Esophagus muscularis mucosa (tissue), 3 donors: Measurements from ENCODE around the gene SEMA5B.

Experiments used
- POLR2A ChIP-seq: fragments of 450-650 bp; IDR thresholded peaks from one replicate; pipeline ENCODE4 v1.6.1; 2017; ENCODE audit warnings: antibody characterized with exemption, moderate library complexity, mild to moderate bottlenecking, low read depth
- TF ChIP-seq, protein P1 (sequence below), 3 experiments: fragments of 200-600 bp in 2 of 3; fragments of 450-650 bp in 1 of 3; sonication (generic) in 2 of 3; IDR thresholded peaks; one replicate each; pipeline ENCODE4 v1.5.1; 2017 to 2019; ENCODE audit warnings: antibody characterized with exemption in 3 of 3, mild to moderate bottlenecking in 2 of 3, moderate library complexity in 1 of 3

- TF ChIP-seq, protein P1, sequence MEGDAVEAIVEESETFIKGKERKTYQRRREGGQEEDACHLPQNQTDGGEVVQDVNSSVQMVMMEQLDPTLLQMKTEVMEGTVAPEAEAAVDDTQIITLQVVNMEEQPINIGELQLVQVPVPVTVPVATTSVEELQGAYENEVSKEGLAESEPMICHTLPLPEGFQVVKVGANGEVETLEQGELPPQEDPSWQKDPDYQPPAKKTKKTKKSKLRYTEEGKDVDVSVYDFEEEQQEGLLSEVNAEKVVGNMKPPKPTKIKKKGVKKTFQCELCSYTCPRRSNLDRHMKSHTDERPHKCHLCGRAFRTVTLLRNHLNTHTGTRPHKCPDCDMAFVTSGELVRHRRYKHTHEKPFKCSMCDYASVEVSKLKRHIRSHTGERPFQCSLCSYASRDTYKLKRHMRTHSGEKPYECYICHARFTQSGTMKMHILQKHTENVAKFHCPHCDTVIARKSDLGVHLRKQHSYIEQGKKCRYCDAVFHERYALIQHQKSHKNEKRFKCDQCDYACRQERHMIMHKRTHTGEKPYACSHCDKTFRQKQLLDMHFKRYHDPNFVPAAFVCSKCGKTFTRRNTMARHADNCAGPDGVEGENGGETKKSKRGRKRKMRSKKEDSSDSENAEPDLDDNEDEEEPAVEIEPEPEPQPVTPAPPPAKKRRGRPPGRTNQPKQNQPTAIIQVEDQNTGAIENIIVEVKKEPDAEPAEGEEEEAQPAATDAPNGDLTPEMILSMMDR (IDR thresholded peaks at IDR 0.05): no peak
- TF ChIP-seq POLR2A: no peak
Observed at GRCh38 chr3:122938783-122939425, 88.7 kb downstream of the SEMA5B start.
